ENCODE data around the gene NTF3.

The NTF3 gene

GRCh38 chr12:5489760-5490406, 58.0 kb downstream of the NTF3 start:
- no peak for DNase-seq (ENCODE audit: low spot score)
- TF ChIP-seq CTCF (IDR thresholded peaks at IDR 0.05; ENCODE audit: borderline replicate concordance, control extremely low read depth, extremely low read depth, insufficient read depth, missing control alignments) = no peak
- in situ Hi-C loops (cut with MboI; ENCODE audit: low sequenced_read_pairs, unreplicated experiment) = no loop called here

- in situ Hi-C loops (cut with MboI; ENCODE audit: low sequenced_read_pairs, unreplicated experiment) = no loop called here
- no peak for DNase-seq (ENCODE audit: low spot score)
- TF ChIP-seq CTCF (IDR thresholded peaks at IDR 0.05; ENCODE audit: borderline replicate concordance, control extremely low read depth, extremely low read depth, insufficient read depth, missing control alignments) = no peak
These were observed 60.7 kb downstream of the NTF3 start for GRCh38 chr12:5492562-5492961.

- no peak for DNase-seq (ENCODE audit: low spot score)
- in situ Hi-C loops (cut with MboI; ENCODE audit: low sequenced_read_pairs, unreplicated experiment) = no loop called here
- no peak for TF ChIP-seq CTCF (IDR thresholded peaks at IDR 0.05; ENCODE audit: borderline replicate concordance, control extremely low read depth, extremely low read depth, insufficient read depth, missing control alignments)
These were observed 61.1 kb downstream of the NTF3 start for GRCh38 chr12:5493018-5493417.

- DNase-seq (ENCODE audit: low spot score) = no peak
- in situ Hi-C loops (cut with MboI; ENCODE audit: low sequenced_read_pairs, unreplicated experiment) = no loop called here
- TF ChIP-seq CTCF (IDR thresholded peaks at IDR 0.05; ENCODE audit: borderline replicate concordance, control extremely low read depth, extremely low read depth, insufficient read depth, missing control alignments) = no peak
These were observed 62.4 kb downstream of the NTF3 start for GRCh38 chr12:5494343-5494742.

GRCh38 chr12:5497329-5498053, 65.6 kb downstream of the NTF3 start:
- in situ Hi-C loops (cut with MboI; ENCODE audit: low sequenced_read_pairs, unreplicated experiment) = no loop called here
- DNase-seq (ENCODE audit: low spot score) = no peak
- TF ChIP-seq CTCF (IDR thresholded peaks at IDR 0.05; ENCODE audit: borderline replicate concordance, control extremely low read depth, extremely low read depth, insufficient read depth, missing control alignments) = no peak

- DNase-seq (ENCODE audit: low spot score) = no peak
These were observed 66.2 kb downstream of the NTF3 start for GRCh38 chr12:5498076-5498475.

More at GRCh38 chr12:5498076-5498475, 66.2 kb downstream of the NTF3 start:
- no peak for TF ChIP-seq CTCF (IDR thresholded peaks at IDR 0.05; ENCODE audit: borderline replicate concordance, control extremely low read depth, extremely low read depth, insufficient read depth, missing control alignments)
- in situ Hi-C loops (cut with MboI; ENCODE audit: low sequenced_read_pairs, unreplicated experiment) = no loop called here

All from GM13976 (cell line).